Colonic mucosa (tissue), 4 donors: ENCODE measurements around the gene METRNL. TPM values are rescaled to one million over a fixed set of nuclear protein-coding genes. Genes with fewer than 3 reads are reported as not detected.
A peak's percentile ranks its signal among the peaks of the same experiment; 100 is the strongest.

ENCODE experiments used
- DNase-seq: peaks from one replicate; pipeline ENCODE4 v3.0.0-alpha.2; 2020
- H3K27ac ChIP-seq: fragments of 200-600 bp; one replicate; pipeline ENCODE4 v1.8.0; 2021
- H3K27me3 ChIP-seq: fragments of 200-600 bp; one replicate; pipeline ENCODE4 v1.8.0; 2021
- H3K36me3 ChIP-seq: fragments of 200-600 bp; one replicate; pipeline ENCODE4 v1.8.0; 2021
- H3K4me1 ChIP-seq: fragments of 200-600 bp; one replicate; pipeline ENCODE4 v1.8.0; 2021; ENCODE audit warnings: mild to moderate bottlenecking
- H3K4me3 ChIP-seq: fragments of 200-600 bp; one replicate; pipeline ENCODE4 v1.8.0; 2021
- H3K9ac ChIP-seq, 2 donors: one replicate each; pipeline ENCODE4 v1.7.0; 2013; ENCODE audit warnings: control low read depth in 2 of 2, low read depth in 2 of 2, low read length in 2 of 2
- H3K9me3 ChIP-seq: fragments of 200-600 bp; one replicate; pipeline ENCODE4 v1.8.0; 2021
- CTCF ChIP-seq: fragments of 200-600 bp; IDR thresholded peaks from one replicate; pipeline ENCODE4 v1.8.0; 2022; ENCODE audit warnings: antibody characterized with exemption, mild to moderate bottlenecking
- intact Hi-C: fragments of 100-400 bp; cut with DNase I; formaldehyde crosslinking; loops from one replicate; pipeline ENCODE4 v1.14.1; 2022
- total RNA-seq, 2 donors: library from RNA; stranded (reverse); fragmentation: NEBNext Ultra II Directional in 1 of 2; extraction: Animal tissue kit (Norgen Biotek cat#: 25700) in 1 of 2; gene quantifications; one replicate each; pipeline ENCODE4 v1.2.1, GENCODE V29; 2021
- donor health status: healthy.
- donor health status: DM: no; HTN: no; CAD: no.
- donor health status: DM: no; HTN: no; CAD: no.

METRNL gene
- total RNA-seq, 2 donors from 2014 or later = 84.2 to 87.2 TPM

GRCh38 chr17:83071365-83071764, 8.0 kb upstream of the METRNL start:
- Histone ChIP-seq H3K27ac (no peak overlapping the region), H3K9ac (no peak overlapping the region), H3K9me3 (no peaks in the 10 kb centered on the region), H3K27me3 (no peaks in the 10 kb centered on the region), H3K4me3 (no peak overlapping the region), H3K4me1 (no peaks in the 10 kb centered on the region), H3K36me3 (no peaks in the 10 kb centered on the region)
- no peak for DNase-seq
- intact Hi-C loops = no loop called here
- TF ChIP-seq CTCF = no peak

- DNase-seq = no peak
- H3K36me3 ChIP-seq = no peaks in the 10 kb centered on the region
- TF ChIP-seq CTCF = no peak
- H3K4me1 ChIP-seq = no peaks in the 10 kb centered on the region
- H3K27me3 ChIP-seq = no peaks in the 10 kb centered on the region
- intact Hi-C loops = no loop called here
- H3K9me3 ChIP-seq = no peaks in the 10 kb centered on the region
- H3K27ac ChIP-seq = no peak overlapping the region
- H3K4me3 ChIP-seq = no peak overlapping the region
- no peak overlapping the region for H3K9ac ChIP-seq
Measured at GRCh38 chr17:83071966-83072562, 7.3 kb upstream of the METRNL start.

GRCh38 chr17:83072600-83073358, 6.6 kb upstream of the METRNL start:
- peak overlapping the region in 1 of 2 donors; percentile 22 for H3K9ac ChIP-seq

GRCh38 chr17:83073389-83074063, 5.9 kb upstream of the METRNL start:
- no peak overlapping the region for H3K4me3 ChIP-seq
- intact Hi-C loops = no loop called here

More at GRCh38 chr17:83072600-83073358, 6.6 kb upstream of the METRNL start:
- Histone ChIP-seq H3K9me3 (no peaks in the 10 kb centered on the region), H3K27ac (no peak overlapping the region), H3K27me3 (peaks cover under 1% of the 10 kb centered on the region), H3K36me3 (no peaks in the 10 kb centered on the region), H3K4me3 (no peak overlapping the region), H3K4me1 (no peaks in the 10 kb centered on the region)
- TF ChIP-seq CTCF = no peak
- DNase-seq = no peak
- intact Hi-C loops = no loop called here

More at GRCh38 chr17:83073389-83074063, 5.9 kb upstream of the METRNL start:
- Histone ChIP-seq H3K9me3 (no peaks in the 10 kb centered on the region), H3K4me1 (peaks cover 1% of the 10 kb centered on the region), H3K27me3 (peaks cover 8% of the 10 kb centered on the region), H3K36me3 (no peaks in the 10 kb centered on the region), H3K27ac (no peak overlapping the region), H3K9ac (peak overlapping the region in 1 of 2 donors; percentile 22)
- no peak for TF ChIP-seq CTCF
- DNase-seq = peak; percentile 82
